Breast epithelium (tissue), 4 donors: Measurements from ENCODE around the gene IFIH1. TPM values are rescaled to one million over a fixed set of nuclear protein-coding genes. Genes with fewer than 3 reads are reported as not detected.

Source experiments
- DNase-seq, 2 donors: peaks; one replicate each; pipeline ENCODE4 v3.0.0-alpha.2; 2019; ENCODE audit warnings: low spot score in 2 of 2
- H3K27ac ChIP-seq, 2 donors: fragments of 200-600 bp; sonication (generic) in 1 of 2; one replicate each; pipeline ENCODE4 v1.5.1; 2016 to 2019; ENCODE audit warnings: mild to moderate bottlenecking in 1 of 2
- H3K27me3 ChIP-seq, 2 donors: fragments of 200-600 bp; sonication (generic) in 1 of 2; one replicate each; pipeline versions ENCODE4 v1.5.1 to v1.6.0; 2017 to 2019; ENCODE audit warnings: control low read depth in 1 of 2, mild to moderate bottlenecking in 1 of 2
- H3K36me3 ChIP-seq: fragments of 200-600 bp; one replicate; pipeline ENCODE4 v1.5.1; 2019
- H3K4me1 ChIP-seq, 2 donors: fragments of 200-600 bp; sonication (generic); one replicate each; pipeline ENCODE4 v1.5.1; 2016 to 2019; ENCODE audit warnings: control low read depth in 1 of 2
- H3K4me3 ChIP-seq, 3 donors: fragments of 200-600 bp; sonication (generic); 1 replicate in 2 of 3; 2 replicates in 1 of 3; pipeline ENCODE4 v1.5.1; 2016 to 2019; ENCODE audit warnings: mild to moderate bottlenecking in 3 of 3, moderate library complexity in 2 of 3
- H3K9me3 ChIP-seq, 2 donors: fragments of 200-600 bp; sonication (generic) in 1 of 2; one replicate each; pipeline ENCODE4 v1.5.1; 2016 to 2019; ENCODE audit warnings: control low read depth in 1 of 2
- CTCF ChIP-seq, 3 donors: fragments of 450-650 bp; IDR thresholded peaks; one replicate each; pipeline ENCODE4 v1.5.1; 2016 to 2017; ENCODE audit warnings: antibody characterized with exemption in 3 of 3, mild to moderate bottlenecking in 3 of 3, moderate library complexity in 3 of 3
- POLR2A ChIP-seq: fragments of 450-650 bp; IDR thresholded peaks from one replicate; pipeline ENCODE4 v1.6.1; 2016; ENCODE audit warnings: antibody characterized with exemption, mild to moderate bottlenecking, moderate library complexity
- POLR2AphosphoS5 ChIP-seq, 3 donors: sonication (generic); formaldehyde crosslinking; IDR thresholded peaks; one replicate each; pipeline ENCODE4 v1.6.1; 2017; ENCODE audit warnings: antibody characterized with exemption in 3 of 3
- intact Hi-C: fragments of 100-400 bp; cut with DNase I; formaldehyde crosslinking; loops from one replicate; pipeline ENCODE4 v1.15.1; 2023; ENCODE audit warnings: low total_unique reads
- total RNA-seq, 3 donors: library from RNA; depleted of rRNA; stranded (reverse); fragments of >200 nt; gene quantifications; one replicate each; pipeline ENCODE4 v1.1.0, GENCODE V29; 2016

Gene IFIH1
- total RNA-seq, 3 donors from 2014 or later: 9.6 to 19.9 (median 13.1) TPM

- no peak for DNase-seq
- Histone ChIP-seq H3K36me3 (peaks cover 3% of the 10 kb centered on the region), H3K27ac (no peak overlapping the region), H3K9me3 (no peaks in the 10 kb centered on the region), H3K27me3 (no peaks in the 10 kb centered on the region), H3K4me1 (no peaks in the 10 kb centered on the region), H3K4me3 (no peak overlapping the region)
- intact Hi-C loops: no loop called here
- TF ChIP-seq POLR2AphosphoS5 (IDR thresholded peaks at IDR 0.05) (no peak), CTCF (IDR thresholded peaks at IDR 0.05) (no peak), POLR2A (no peak)
These were observed 41.1 kb downstream of the IFIH1 start for GRCh38 chr2:162277381-162277780.

- no peaks in the 10 kb centered on the region for H3K27me3 ChIP-seq
- H3K4me1 ChIP-seq: no peaks in the 10 kb centered on the region
- no peak for TF ChIP-seq POLR2AphosphoS5 (IDR thresholded peaks at IDR 0.05)
- no peak for TF ChIP-seq POLR2A
- no peak for DNase-seq
- no peaks in the 10 kb centered on the region for H3K9me3 ChIP-seq
- no peak overlapping the region for H3K27ac ChIP-seq
- H3K4me3 ChIP-seq: no peak overlapping the region
- no peaks in the 10 kb centered on the region for H3K36me3 ChIP-seq
- intact Hi-C loops: no loop called here
These were observed 50.5 kb downstream of the IFIH1 start for GRCh38 chr2:162267996-162268395.

GRCh38 chr2:162267496-162267895, 51.0 kb downstream of the IFIH1 start:
- Histone ChIP-seq H3K9me3 (no peaks in the 10 kb centered on the region), H3K4me1 (no peaks in the 10 kb centered on the region), H3K27me3 (no peaks in the 10 kb centered on the region), H3K36me3 (no peaks in the 10 kb centered on the region), H3K4me3 (no peak overlapping the region), H3K27ac (no peak overlapping the region)
- DNase-seq: no peak
- intact Hi-C loops: no loop called here
- TF ChIP-seq CTCF (IDR thresholded peaks at IDR 0.05): no peak
- TF ChIP-seq POLR2AphosphoS5 (IDR thresholded peaks at IDR 0.05): no peak
- no peak for TF ChIP-seq POLR2A

GRCh38 chr2:162266460-162266760, 52.1 kb downstream of the IFIH1 start:
- DNase-seq: no peak
- H3K4me3 ChIP-seq: no peak overlapping the region
- peak overlapping the region in 1 of 2 donors; percentile 39 for H3K27ac ChIP-seq
- no peak for TF ChIP-seq CTCF (IDR thresholded peaks at IDR 0.05)
- TF ChIP-seq POLR2AphosphoS5 (IDR thresholded peaks at IDR 0.05): no peak
- TF ChIP-seq POLR2A: no peak
- no peaks in the 10 kb centered on the region for H3K9me3 ChIP-seq
- H3K36me3 ChIP-seq: no peaks in the 10 kb centered on the region
- intact Hi-C loops: no loop called here
- H3K4me1 ChIP-seq: no peaks in the 10 kb centered on the region
- H3K27me3 ChIP-seq: no peaks in the 10 kb centered on the region

GRCh38 chr2:162265666-162266459, 52.6 kb downstream of the IFIH1 start:
- intact Hi-C loops: no loop called here
- Histone ChIP-seq H3K27me3 (no peaks in the 10 kb centered on the region), H3K4me1 (no peaks in the 10 kb centered on the region), H3K9me3 (no peaks in the 10 kb centered on the region), H3K4me3 (no peak overlapping the region), H3K36me3 (no peaks in the 10 kb centered on the region), H3K27ac (peak overlapping the region in 1 of 2 donors; percentile 39)
- DNase-seq: no peak
- TF ChIP-seq CTCF (IDR thresholded peaks at IDR 0.05) (no peak), POLR2A (no peak), POLR2AphosphoS5 (IDR thresholded peaks at IDR 0.05) (no peak)
